ENCODE data around the gene KLHL40.

KLHL40 gene

GRCh38 chr3:42673082-42673481, 12.3 kb upstream of the KLHL40 start:
- Histone ChIP-seq H3F3A (ENCODE audit: insufficient read depth, low read length) (no peaks in the 10 kb centered on the region), H3K9me3 (replicated peaks; ENCODE audit: insufficient read depth, low read length) (no peaks in the 10 kb centered on the region), H3K27ac (ENCODE audit: low read length) (no peak overlapping the region), H3K36me3 (replicated peaks; ENCODE audit: insufficient read depth, low read length) (no peaks in the 10 kb centered on the region), H3K4me2 (ENCODE audit: low read depth, low read length) (no peak overlapping the region), H4K20me1 (ENCODE audit: insufficient read depth, low read length) (no peaks in the 10 kb centered on the region), H3K9ac (ENCODE audit: low read length) (no peak overlapping the region), H2AFZ (ENCODE audit: low read length) (no peak overlapping the region), H3K9me2 (replicated peaks; ENCODE audit: insufficient read depth, low read length) (no peaks in the 10 kb centered on the region), H3K4me1 (ENCODE audit: low read length) (no peaks in the 10 kb centered on the region), H3K4me3 (ENCODE audit: low read length) (no peak overlapping the region), H3K79me2 (ENCODE audit: low read length) (no peaks in the 10 kb centered on the region), H3K27me3 (replicated peaks; ENCODE audit: insufficient read depth, low read length) (no peaks in the 10 kb centered on the region)
- no peak for DNase-seq
- TF ChIP-seq CTCF (IDR thresholded peaks at IDR 0.05; ENCODE audit: low read length): no peak
- no peak for TF ChIP-seq EZH2phosphoT487 (IDR thresholded peaks at IDR 0.05; ENCODE audit: low read length)
- TF ChIP-seq EZH2 (optimal IDR thresholded peaks at IDR 0.05; ENCODE audit: low read depth, low read length): no peak

GRCh38 chr3:42674146-42674545, 11.2 kb upstream of the KLHL40 start:
- Histone ChIP-seq H3K4me2 (ENCODE audit: low read depth, low read length) (no peak overlapping the region), H3K9ac (ENCODE audit: low read length) (no peak overlapping the region), H3K27me3 (replicated peaks; ENCODE audit: insufficient read depth, low read length) (no peaks in the 10 kb centered on the region), H2AFZ (ENCODE audit: low read length) (no peak overlapping the region), H3K36me3 (replicated peaks; ENCODE audit: insufficient read depth, low read length) (no peaks in the 10 kb centered on the region), H3K9me2 (replicated peaks; ENCODE audit: insufficient read depth, low read length) (no peaks in the 10 kb centered on the region), H3F3A (ENCODE audit: insufficient read depth, low read length) (no peaks in the 10 kb centered on the region), H4K20me1 (ENCODE audit: insufficient read depth, low read length) (no peaks in the 10 kb centered on the region), H3K27ac (ENCODE audit: low read length) (no peak overlapping the region), H3K79me2 (ENCODE audit: low read length) (no peaks in the 10 kb centered on the region), H3K4me3 (ENCODE audit: low read length) (no peak overlapping the region), H3K9me3 (replicated peaks; ENCODE audit: insufficient read depth, low read length) (no peaks in the 10 kb centered on the region), H3K4me1 (ENCODE audit: low read length) (no peaks in the 10 kb centered on the region)
- DNase-seq: no peak
- no peak for TF ChIP-seq EZH2 (optimal IDR thresholded peaks at IDR 0.05; ENCODE audit: low read depth, low read length)
- TF ChIP-seq CTCF (IDR thresholded peaks at IDR 0.05; ENCODE audit: low read length): no peak
- TF ChIP-seq EZH2phosphoT487 (IDR thresholded peaks at IDR 0.05; ENCODE audit: low read length): no peak

GRCh38 chr3:42675909-42676308, 9.4 kb upstream of the KLHL40 start:
- Histone ChIP-seq H3K4me3 (ENCODE audit: low read length) (no peak overlapping the region), H3K79me2 (ENCODE audit: low read length) (no peaks in the 10 kb centered on the region), H3K36me3 (replicated peaks; ENCODE audit: insufficient read depth, low read length) (no peaks in the 10 kb centered on the region), H3K27ac (ENCODE audit: low read length) (no peak overlapping the region), H3K4me1 (ENCODE audit: low read length) (no peaks in the 10 kb centered on the region), H3F3A (ENCODE audit: insufficient read depth, low read length) (no peaks in the 10 kb centered on the region), H3K9me3 (replicated peaks; ENCODE audit: insufficient read depth, low read length) (no peaks in the 10 kb centered on the region), H2AFZ (ENCODE audit: low read length) (no peak overlapping the region), H3K9ac (ENCODE audit: low read length) (no peak overlapping the region), H3K9me2 (replicated peaks; ENCODE audit: insufficient read depth, low read length) (no peaks in the 10 kb centered on the region), H3K4me2 (ENCODE audit: low read depth, low read length) (no peak overlapping the region), H3K27me3 (replicated peaks; ENCODE audit: insufficient read depth, low read length) (no peaks in the 10 kb centered on the region), H4K20me1 (ENCODE audit: insufficient read depth, low read length) (no peaks in the 10 kb centered on the region)
- no peak for TF ChIP-seq CTCF (IDR thresholded peaks at IDR 0.05; ENCODE audit: low read length)
- TF ChIP-seq EZH2 (optimal IDR thresholded peaks at IDR 0.05; ENCODE audit: low read depth, low read length): no peak
- TF ChIP-seq EZH2phosphoT487 (IDR thresholded peaks at IDR 0.05; ENCODE audit: low read length): no peak
- no peak for DNase-seq
